Parathyroid adenoma (tissue), 2 donors: ENCODE data around the gene TRAPPC1.

Source experiments
- H2AFZ ChIP-seq: fragments of 300-600 bp; sonication (generic); one replicate; pipeline ENCODE4 v1.7.0; 2017; ENCODE audit warnings: antibody characterized with exemption, mild to moderate bottlenecking
- H3K27ac ChIP-seq: fragments of 300-600 bp; sonication (generic); one replicate; pipeline ENCODE4 v1.7.0; 2017
- H3K27me3 ChIP-seq: fragments of 300-600 bp; sonication (generic); one replicate; pipeline ENCODE4 v1.7.0; 2017; ENCODE audit warnings: low read length; ENCODE audit not compliant: control insufficient read depth, insufficient read depth
- H3K36me3 ChIP-seq: fragments of 300-600 bp; sonication (generic); one replicate; pipeline ENCODE4 v1.7.0; 2017; ENCODE audit warnings: low read length; ENCODE audit not compliant: control insufficient read depth, insufficient read depth
- H3K4me1 ChIP-seq: fragments of 300-600 bp; sonication (generic); one replicate; pipeline ENCODE4 v1.7.0; 2017; ENCODE audit warnings: control low read depth
- H3K4me2 ChIP-seq: fragments of 300-600 bp; sonication (generic); one replicate; pipeline ENCODE4 v1.7.0; 2017; ENCODE audit warnings: low read length
- H3K4me3 ChIP-seq: fragments of 300-600 bp; sonication (generic); one replicate; pipeline ENCODE4 v1.7.0; 2017; ENCODE audit warnings: low read depth, low read length
- H3K79me2 ChIP-seq: fragments of 300-600 bp; sonication (generic); one replicate; pipeline ENCODE4 v1.7.0; 2017; ENCODE audit warnings: control low read depth
- H3K9ac ChIP-seq: fragments of 300-600 bp; sonication (generic); one replicate; pipeline ENCODE4 v1.7.0; 2017; ENCODE audit warnings: mild to moderate bottlenecking
- H3K9me3 ChIP-seq: fragments of 300-600 bp; sonication (generic); one replicate; pipeline ENCODE4 v1.7.0; 2017; ENCODE audit warnings: low read length; ENCODE audit not compliant: control insufficient read depth
- TF ChIP-seq, protein P1 (sequence below): fragments of 300-600 bp; sonication (generic); IDR thresholded peaks from one replicate; pipeline ENCODE4 v1.7.0; 2017; ENCODE audit warnings: antibody characterized with exemption, mild to moderate bottlenecking
- donor health status: primary hyperparathyroidism.

The TRAPPC1 gene

GRCh38 chr17:7910711-7911110 lies 21.0 kb downstream of the TRAPPC1 start:
- Histone ChIP-seq H3K27me3 (no peaks in the 10 kb centered on the region), H3K4me2 (no peak overlapping the region), H3K4me1 (peaks cover 5% of the 10 kb centered on the region), H3K4me3 (no peak overlapping the region), H3K9me3 (no peaks in the 10 kb centered on the region), H3K79me2 (no peaks in the 10 kb centered on the region), H3K27ac (no peak overlapping the region), H3K9ac (no peak overlapping the region), H2AFZ (no peak overlapping the region), H3K36me3 (no peaks in the 10 kb centered on the region)
- TF ChIP-seq, protein P1, sequence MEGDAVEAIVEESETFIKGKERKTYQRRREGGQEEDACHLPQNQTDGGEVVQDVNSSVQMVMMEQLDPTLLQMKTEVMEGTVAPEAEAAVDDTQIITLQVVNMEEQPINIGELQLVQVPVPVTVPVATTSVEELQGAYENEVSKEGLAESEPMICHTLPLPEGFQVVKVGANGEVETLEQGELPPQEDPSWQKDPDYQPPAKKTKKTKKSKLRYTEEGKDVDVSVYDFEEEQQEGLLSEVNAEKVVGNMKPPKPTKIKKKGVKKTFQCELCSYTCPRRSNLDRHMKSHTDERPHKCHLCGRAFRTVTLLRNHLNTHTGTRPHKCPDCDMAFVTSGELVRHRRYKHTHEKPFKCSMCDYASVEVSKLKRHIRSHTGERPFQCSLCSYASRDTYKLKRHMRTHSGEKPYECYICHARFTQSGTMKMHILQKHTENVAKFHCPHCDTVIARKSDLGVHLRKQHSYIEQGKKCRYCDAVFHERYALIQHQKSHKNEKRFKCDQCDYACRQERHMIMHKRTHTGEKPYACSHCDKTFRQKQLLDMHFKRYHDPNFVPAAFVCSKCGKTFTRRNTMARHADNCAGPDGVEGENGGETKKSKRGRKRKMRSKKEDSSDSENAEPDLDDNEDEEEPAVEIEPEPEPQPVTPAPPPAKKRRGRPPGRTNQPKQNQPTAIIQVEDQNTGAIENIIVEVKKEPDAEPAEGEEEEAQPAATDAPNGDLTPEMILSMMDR: no peak

DNA sequence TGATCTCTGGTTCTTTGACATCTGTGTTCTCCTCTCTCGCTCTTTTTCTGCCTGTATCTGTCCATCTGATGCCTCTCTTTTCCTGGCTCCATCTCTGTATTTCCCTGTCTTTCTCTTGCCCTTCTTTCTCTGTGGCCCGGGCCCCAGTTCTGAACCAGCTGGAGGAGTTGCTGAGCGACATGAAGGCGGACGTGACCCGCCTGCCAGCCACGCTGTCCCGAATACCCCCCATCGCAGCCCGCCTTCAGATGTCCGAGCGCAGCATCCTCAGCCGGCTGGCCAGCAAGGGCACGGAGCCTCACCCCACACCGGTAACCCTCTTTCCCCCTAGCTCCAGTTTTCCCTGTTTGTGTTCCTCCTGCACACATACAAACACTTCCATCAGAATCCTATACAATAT lies 21.5 kb downstream of the TRAPPC1 start:
- Histone ChIP-seq H3K36me3 (no peaks in the 10 kb centered on the region), H2AFZ (no peak overlapping the region), H3K4me3 (no peak overlapping the region), H3K27ac (no peak overlapping the region), H3K4me1 (peaks cover 5% of the 10 kb centered on the region), H3K9ac (no peak overlapping the region), H3K27me3 (no peaks in the 10 kb centered on the region), H3K4me2 (no peak overlapping the region), H3K9me3 (no peaks in the 10 kb centered on the region), H3K79me2 (no peaks in the 10 kb centered on the region)
- TF ChIP-seq, protein P1: no peak

DNA sequence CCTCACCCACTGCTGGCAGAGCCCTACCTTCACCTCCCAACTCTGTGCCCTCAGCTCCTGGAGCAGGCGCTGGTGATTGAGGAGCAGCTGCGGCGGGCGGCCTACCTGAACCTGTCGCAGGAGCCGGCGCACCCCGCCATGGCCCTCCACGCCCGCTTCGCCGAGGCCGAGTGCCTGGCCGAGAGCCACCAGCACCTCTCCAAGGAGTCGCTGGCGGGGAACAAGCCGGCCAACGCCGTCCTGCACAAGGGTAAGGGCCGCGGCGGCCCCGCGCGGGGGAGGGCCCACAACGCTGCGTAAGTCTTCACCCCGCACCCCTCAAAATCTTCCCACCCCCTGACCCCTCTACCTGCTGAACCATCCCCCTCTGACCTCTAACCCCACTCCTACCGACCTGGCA lies 22.7 kb downstream of the TRAPPC1 start:
- TF ChIP-seq, protein P1: no peak
- no peaks in the 10 kb centered on the region for H3K36me3 ChIP-seq
- H3K4me1 ChIP-seq: no peaks in the 10 kb centered on the region
- H3K4me3 ChIP-seq: no peak overlapping the region
- H3K4me2 ChIP-seq: no peak overlapping the region
- no peaks in the 10 kb centered on the region for H3K79me2 ChIP-seq
- H2AFZ ChIP-seq: no peak overlapping the region
- H3K27me3 ChIP-seq: no peaks in the 10 kb centered on the region
- no peaks in the 10 kb centered on the region for H3K9me3 ChIP-seq
- H3K9ac ChIP-seq: no peak overlapping the region
- H3K27ac ChIP-seq: no peak overlapping the region

DNA sequence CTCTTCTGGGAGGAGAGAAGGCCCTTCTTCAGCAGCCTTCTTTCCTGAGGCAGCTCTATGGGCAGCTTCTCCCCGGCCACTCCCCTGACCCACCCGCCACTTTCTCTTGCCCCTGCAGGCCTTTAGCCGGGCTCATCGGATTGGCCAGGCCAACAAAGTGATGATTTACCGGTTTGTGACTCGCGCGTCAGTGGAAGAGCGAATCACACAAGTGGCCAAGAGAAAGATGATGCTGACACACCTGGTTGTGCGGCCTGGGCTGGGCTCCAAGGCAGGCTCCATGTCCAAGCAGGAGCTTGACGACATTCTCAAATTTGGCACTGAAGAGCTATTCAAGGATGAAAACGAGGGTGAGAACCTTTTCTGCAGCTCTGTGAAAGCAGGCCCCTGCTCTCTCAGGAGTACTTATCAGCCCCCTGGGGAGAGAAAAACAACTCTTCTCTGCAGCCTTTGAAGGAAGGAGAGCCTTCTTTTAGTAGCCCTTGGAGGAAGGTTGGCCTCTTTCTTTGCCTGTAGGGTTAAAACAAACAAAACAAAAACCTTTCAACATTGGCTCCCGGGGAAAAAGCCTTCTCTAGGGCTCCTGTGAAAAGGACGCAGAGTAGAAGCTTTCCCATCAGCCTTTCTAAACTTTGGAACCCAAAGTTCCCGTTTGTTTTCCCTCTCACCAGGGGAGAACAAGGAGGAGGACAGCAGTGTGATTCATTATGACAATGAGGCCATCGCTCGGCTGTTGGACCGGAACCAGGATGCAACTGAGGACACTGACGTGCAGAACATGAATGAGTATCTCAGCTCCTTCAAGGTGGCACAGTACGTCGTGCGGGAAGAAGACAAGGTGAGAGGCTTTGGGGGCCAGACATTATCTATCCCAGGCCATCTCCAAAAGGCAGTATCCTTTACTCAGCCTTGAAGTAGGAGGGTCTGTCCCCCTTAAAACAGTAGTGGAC lies 28.3 kb downstream of the TRAPPC1 start:
- H3K9me3 ChIP-seq: no peaks in the 10 kb centered on the region
- TF ChIP-seq, protein P1: no peak
- H3K4me2 ChIP-seq: no peak overlapping the region
- no peaks in the 10 kb centered on the region for H3K36me3 ChIP-seq
- no peaks in the 10 kb centered on the region for H3K4me1 ChIP-seq
- no peak overlapping the region for H3K9ac ChIP-seq
- H3K4me3 ChIP-seq: no peak overlapping the region
- no peak overlapping the region for H3K27ac ChIP-seq
- H2AFZ ChIP-seq: no peak overlapping the region
- no peaks in the 10 kb centered on the region for H3K27me3 ChIP-seq
- peaks cover 1% of the 10 kb centered on the region for H3K79me2 ChIP-seq
